Right lobe of liver (tissue), 4 donors: ENCODE measurements around the gene SRRM1.

Experiments used
- CTCF ChIP-seq, 4 donors: fragments of 200-600 bp in 3 of 4; fragments of 450-650 bp in 1 of 4; IDR thresholded peaks; one replicate each; pipeline versions ENCODE4 v1.5.1 to v1.8.0; 2016 to 2022; ENCODE audit warnings: antibody characterized with exemption in 4 of 4, mild to moderate bottlenecking in 2 of 4
- POLR2A ChIP-seq: fragments of 450-650 bp; IDR thresholded peaks from one replicate; pipeline ENCODE4 v1.6.1; 2017; ENCODE audit warnings: antibody characterized with exemption, mild to moderate bottlenecking
- donor health status: DM: no; HTN: no; CAD: no.
- donor health status: DM: no; HTN: no; CAD: no.
- donor health status: DM: no; HTN: yes; CAD: no.

GRCh38 chr1:24707687-24708086, 64.6 kb downstream of the SRRM1 start:
- TF ChIP-seq CTCF (IDR thresholded peaks at IDR 0.05) (no peak), POLR2A (no peak)
